Measurements from ENCODE around the gene MRM3.
"Not testable (repeated sequence)": the region's sequence is repeated elsewhere in the genome, so short reads cannot be mapped to it uniquely, and the experiment has no call there.

MRM3 gene

DNA sequence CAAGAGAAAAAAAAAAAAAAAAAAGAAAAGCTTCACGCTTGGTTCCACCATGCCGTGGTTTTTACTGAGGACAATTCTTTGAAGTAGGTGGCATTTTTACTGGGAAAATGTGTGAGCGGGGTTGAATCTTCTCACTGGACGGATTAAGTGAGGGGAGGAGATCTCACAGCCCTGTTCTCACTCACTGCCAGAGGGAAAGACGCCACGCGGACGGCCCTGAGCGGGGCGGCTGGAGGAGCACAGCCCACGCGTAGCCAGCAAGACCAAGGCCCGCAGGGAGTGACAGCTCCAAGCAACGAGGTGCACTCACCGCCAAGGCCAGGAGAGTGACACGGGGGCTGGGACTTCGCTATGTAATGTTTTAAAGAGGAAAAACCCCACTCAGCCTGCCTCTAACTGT lies 43.1 kb downstream of the MRM3 start:
- no peak for DNase-seq (ENCODE audit: low read depth)

DNA sequence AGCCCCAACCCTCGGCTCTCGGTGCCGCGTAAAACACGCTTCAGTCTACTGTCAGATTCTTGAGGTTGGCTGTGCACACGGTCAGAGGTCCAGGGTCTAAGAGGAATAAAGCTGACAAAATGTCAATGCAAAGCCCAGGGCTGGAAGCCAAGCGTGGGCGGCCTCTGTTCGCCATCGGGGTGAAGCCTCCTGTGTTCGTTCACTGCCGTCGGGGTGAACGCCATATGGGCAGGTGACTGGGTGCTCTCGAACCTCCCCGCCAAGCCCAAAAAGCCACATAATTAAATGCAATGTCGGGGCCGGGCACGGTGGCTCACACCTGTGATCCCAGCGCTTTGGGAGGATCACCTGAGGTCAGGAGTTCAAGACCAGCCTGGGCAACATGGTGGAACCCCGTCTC lies 44.6 kb downstream of the MRM3 start:
- DNase-seq (ENCODE audit: low read depth): no peak

DNA sequence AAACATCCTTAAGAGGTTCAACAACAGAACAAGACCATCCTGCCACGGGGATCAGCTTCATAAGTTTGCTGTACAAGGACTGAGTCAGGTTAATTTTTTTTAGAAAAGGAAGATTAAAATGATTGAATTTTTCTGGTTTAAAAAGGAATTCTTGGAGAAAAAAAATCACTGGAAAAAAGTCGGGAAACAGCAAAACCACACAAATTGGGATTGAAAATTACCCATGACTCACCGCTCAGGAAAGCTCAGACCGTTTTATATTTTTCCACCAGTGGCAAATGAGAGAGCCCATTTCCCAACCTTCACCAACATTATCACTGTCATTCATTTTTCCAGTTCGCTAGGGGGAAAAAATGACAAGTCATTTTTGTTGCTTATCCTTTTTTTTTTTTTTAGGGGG lies 46.6 kb downstream of the MRM3 start:
- peak; percentile 38 for DNase-seq (ENCODE audit: low read depth)

DNA sequence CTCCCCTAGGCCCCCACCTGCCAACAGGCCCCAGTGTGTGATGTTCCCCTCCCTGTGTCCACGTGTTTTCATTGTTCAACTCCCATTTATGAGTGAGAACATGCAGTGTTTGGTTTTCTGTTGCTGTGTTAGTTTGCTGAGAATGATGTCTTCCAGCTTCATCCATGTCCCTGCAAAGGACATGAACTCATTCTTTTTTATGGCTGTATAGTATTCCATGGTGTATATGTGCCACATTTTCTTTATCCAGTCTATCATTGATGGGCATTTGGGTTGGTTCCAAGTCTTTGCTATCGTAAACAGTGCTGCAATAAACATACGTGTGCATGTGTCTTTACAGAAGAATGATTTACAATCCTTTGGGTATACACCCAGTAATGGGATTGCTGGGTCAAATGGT lies 47.5 kb downstream of the MRM3 start:
- DNase-seq (ENCODE audit: low read depth): not testable (repeated sequence)

DNA sequence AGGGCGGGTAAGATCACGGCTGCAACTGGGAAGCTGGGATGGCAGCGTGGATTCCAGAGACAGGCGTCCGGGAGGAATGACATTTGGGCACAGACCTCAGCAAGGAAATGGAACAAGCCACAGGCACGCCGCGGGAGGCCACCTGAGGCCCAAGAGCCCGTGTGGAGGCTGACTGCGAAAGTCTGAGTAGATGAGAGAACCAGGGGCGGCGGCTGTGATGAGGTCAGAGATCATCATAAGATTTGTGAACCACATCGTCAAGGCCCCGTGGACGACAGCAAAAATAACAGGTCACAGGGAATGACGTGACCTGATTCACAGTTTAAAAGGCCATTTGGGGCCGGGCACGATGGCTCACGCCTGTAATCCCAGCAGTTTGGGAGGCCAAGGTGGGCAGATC lies 48.2 kb downstream of the MRM3 start:
- no peak for DNase-seq (ENCODE audit: low read depth)

DNA sequence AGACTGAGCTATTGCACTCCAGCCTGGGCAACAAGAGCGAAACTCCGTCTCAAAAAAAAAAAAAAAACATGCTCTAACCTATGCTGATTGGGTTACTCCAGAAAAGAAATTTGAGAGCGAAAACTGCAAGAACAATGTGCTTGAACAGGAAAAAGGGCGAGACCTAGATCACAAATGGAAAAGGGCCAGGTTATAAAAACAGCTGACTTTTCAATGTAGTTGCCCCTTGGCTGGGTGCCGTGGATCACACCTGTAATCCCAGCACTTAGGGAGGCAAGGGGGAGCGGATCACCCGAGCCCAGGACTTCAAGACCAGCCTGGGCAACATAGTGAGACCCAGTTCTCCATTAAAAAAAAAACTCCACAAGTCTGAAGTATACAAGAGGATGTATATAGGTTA lies 48.8 kb downstream of the MRM3 start:
- DNase-seq (ENCODE audit: low read depth): no peak

DNA sequence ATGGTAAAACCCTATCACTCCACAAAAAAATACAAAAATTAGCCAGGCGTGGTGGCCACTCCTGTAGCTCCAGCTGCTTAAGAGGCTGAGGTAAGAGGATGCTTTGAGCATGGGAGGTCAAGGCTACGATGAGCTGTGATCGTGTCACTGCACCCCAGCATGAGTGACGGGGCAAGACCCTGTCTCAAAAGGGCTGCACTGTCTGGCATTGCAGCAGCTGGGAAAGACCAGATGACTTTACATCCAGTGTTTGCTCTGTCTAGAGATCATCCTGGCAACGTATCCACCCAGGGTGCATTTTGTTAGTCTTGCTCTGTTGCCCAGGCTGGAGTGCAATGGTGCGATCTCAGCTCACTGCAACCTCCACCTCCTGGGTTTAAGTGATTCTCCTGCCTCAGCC lies 52.0 kb downstream of the MRM3 start:
- no peak for DNase-seq (ENCODE audit: low read depth)

DNA sequence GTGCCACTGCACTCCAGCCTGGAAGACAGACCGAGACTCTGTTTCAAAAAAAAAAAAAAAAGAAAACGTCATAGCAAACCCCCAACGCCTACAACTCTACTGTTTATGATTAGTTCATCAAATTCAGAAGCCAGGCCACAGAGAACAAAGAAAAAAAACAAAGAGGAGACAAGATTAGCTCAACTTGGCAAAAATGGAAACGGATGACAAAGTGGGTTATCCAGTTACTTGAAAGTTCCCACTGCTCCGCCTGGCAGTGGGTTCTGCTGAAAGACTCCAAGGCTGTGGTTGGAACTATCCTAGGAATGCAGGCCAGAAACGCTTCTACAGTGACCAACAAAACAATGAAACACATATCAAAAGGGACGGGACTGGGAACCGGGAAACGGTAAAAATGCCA lies 53.1 kb downstream of the MRM3 start:
- peak; percentile 98 for DNase-seq (ENCODE audit: low read depth)

DNA sequence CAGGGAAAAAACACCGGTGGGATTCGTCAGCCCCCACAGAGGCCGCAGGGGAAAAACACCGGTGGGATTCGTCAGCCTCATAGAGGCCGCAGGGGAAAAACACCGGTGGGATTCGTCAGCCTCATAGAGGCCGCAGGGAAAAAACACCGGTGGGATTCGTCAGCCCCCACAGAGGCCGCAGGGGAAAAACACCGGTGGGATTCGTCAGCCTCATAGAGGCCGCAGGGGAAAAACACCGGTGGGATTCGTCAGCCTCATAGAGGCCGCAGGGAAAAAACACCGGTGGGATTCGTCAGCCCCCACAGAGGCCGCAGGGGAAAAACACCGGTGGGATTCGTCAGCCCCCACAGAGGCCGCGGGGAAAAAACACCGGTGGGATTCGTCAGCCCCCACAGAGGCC lies 53.6 kb downstream of the MRM3 start:
- not testable (repeated sequence) for DNase-seq (ENCODE audit: low read depth)

DNA sequence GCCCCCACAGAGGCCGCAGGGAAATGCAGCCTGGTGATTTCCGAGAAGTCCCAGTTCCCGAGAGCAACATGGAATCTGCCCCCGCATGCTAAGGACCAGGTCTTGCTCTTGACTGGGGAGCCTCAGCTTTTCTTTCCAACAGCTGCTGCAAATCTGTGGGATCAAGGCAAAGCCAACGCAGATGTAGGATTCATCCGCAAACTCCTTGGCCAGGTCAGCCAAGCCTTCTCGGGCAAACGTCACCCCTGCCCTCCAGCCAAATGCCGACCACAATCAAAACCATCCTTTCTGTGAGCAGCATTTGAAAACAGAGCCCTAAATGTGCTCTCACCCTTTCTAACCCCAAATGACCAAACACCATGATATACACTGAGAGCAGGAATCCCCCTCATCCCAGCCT lies 54.0 kb downstream of the MRM3 start:
- peak; percentile 30 for DNase-seq (ENCODE audit: low read depth)

DNA sequence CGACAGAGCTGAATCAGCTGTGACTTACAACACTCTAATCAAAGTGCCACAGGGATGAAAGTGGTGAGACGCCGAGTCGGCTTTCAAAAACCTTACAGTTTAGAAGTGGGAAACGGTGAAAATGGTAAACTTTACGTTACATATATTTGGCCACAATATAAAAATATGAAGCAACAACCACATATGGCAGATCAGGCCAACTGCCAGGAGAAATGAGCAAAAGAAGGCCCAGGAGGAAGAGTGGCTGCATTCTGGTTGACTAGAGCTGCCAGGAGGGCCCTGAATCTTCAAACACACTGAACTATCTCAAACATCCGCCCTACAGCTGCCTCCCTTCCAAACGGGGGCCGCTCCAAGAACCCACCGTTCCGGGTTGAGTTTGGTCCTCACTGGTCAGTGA lies 56.3 kb downstream of the MRM3 start:
- DNase-seq (ENCODE audit: low read depth): no peak

DNA sequence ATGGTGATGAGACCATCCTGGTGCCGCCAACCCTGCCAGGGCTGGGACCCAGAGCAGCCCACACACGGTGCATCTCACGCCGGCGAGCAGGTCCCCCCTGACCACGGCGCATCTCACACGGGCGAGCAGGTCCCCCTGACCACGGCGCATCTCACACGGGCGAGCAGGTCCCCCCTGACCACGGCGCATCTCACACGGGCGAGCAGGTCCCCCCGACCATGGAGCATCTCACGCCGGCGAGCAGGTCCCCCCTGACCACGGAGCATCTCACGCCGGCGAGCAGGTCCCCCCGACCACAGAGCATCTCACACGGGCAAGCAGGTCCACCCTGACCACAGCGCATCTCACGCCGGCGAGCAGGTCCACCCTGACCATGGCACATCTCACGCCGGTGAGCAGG lies 59.2 kb downstream of the MRM3 start:
- no peak for DNase-seq (ENCODE audit: low read depth)

All from amniotic epithelial cell (primary cell).